CMK (cell line): ENCODE data around the gene KRTAP5-5.
"Not testable (repeated sequence)": the region's sequence is repeated elsewhere in the genome, so short reads cannot be mapped to it uniquely, and the experiment has no call there.

Experiments used
- DNase-seq: peaks from one replicate; pipeline ENCODE4 v3.0.0-alpha.2; 2010; ENCODE audit warnings: low read depth

The KRTAP5-5 gene

GRCh38 chr11:1629326-1630185, at the start of gene KRTAP5-5:
KRTAP5-5 (plus strand) TSS chr11:1629775; CDS start chr11:1629841, 66 bp downstream.
- DNase-seq = no peak

GRCh38 chr11:1581976-1582375, 47.6 kb upstream of the KRTAP5-5 start:
- DNase-seq = no peak

- DNase-seq = not testable (repeated sequence)
These were observed 46.7 kb upstream of the KRTAP5-5 start for GRCh38 chr11:1582909-1583308.

GRCh38 chr11:1584661-1585370, 44.8 kb upstream of the KRTAP5-5 start, which contains the start of gene KRTAP5-1:
KRTAP5-1 (minus strand) TSS chr11:1585283; CDS start chr11:1585249, 34 bp downstream.
- not testable (repeated sequence) for DNase-seq

- DNase-seq = no peak
These were observed 42.9 kb upstream of the KRTAP5-5 start for GRCh38 chr11:1586699-1587098.

GRCh38 chr11:1589191-1589963, 40.2 kb upstream of the KRTAP5-5 start:
- DNase-seq = not testable (repeated sequence)

GRCh38 chr11:1589996-1590395, 39.6 kb upstream of the KRTAP5-5 start:
- no peak for DNase-seq

GRCh38 chr11:1592628-1593027, 36.9 kb upstream of the KRTAP5-5 start:
- DNase-seq = no peak

GRCh38 chr11:1595994-1596575, 33.5 kb upstream of the KRTAP5-5 start:
- not testable (repeated sequence) for DNase-seq

GRCh38 chr11:1596576-1597121, 32.9 kb upstream of the KRTAP5-5 start:
- not testable (repeated sequence) for DNase-seq

GRCh38 chr11:1597331-1597993, 32.1 kb upstream of the KRTAP5-5 start:
- no peak for DNase-seq

GRCh38 chr11:1597994-1598380, 31.6 kb upstream of the KRTAP5-5 start, which contains the start of gene KRTAP5-2:
KRTAP5-2 (minus strand) TSS chr11:1598294; CDS start chr11:1598250, 44 bp downstream.
- DNase-seq = no peak

- not testable (repeated sequence) for DNase-seq
These were observed 31.2 kb upstream of the KRTAP5-5 start for GRCh38 chr11:1598406-1598805.

GRCh38 chr11:1598816-1599215, 30.8 kb upstream of the KRTAP5-5 start:
- no peak for DNase-seq

GRCh38 chr11:1600626-1601025, 28.9 kb upstream of the KRTAP5-5 start:
- DNase-seq = no peak

- not testable (repeated sequence) for DNase-seq
These were observed 27.9 kb upstream of the KRTAP5-5 start for GRCh38 chr11:1601663-1602062.

- no peak for DNase-seq
These were observed 25.9 kb upstream of the KRTAP5-5 start for GRCh38 chr11:1603629-1604028.

- no peak for DNase-seq
These were observed 25.4 kb upstream of the KRTAP5-5 start for GRCh38 chr11:1604181-1604580.

GRCh38 chr11:1604711-1605110, 24.9 kb upstream of the KRTAP5-5 start:
- DNase-seq = no peak

GRCh38 chr11:1605923-1606322, 23.7 kb upstream of the KRTAP5-5 start:
- not testable (repeated sequence) for DNase-seq
